Keratinocyte (primary cell): ENCODE measurements around the gene RNF4.

Experiments
- EZH2 ChIP-seq: IDR thresholded peaks from one replicate; pipeline ENCODE4 v1.6.1; 2012; ENCODE audit warnings: inconsistent platforms, mild to moderate bottlenecking, low read length, moderate library complexity
- TF ChIP-seq, protein P1 (sequence below), 3 experiments: IDR thresholded peaks in 1 of 3; conservative IDR thresholded peaks in 1 of 3; optimal IDR thresholded peaks in 1 of 3; 2 replicates in 2 of 3; 3 replicates in 1 of 3; pipeline versions ENCODE3 to v1.5.1; 2011; ENCODE audit warnings: low read length in 3 of 3, mild to moderate bottlenecking in 3 of 3, moderate library complexity in 2 of 3, control low read depth in 1 of 3, inconsistent platforms in 1 of 3; ENCODE audit not compliant: insufficient read depth in 2 of 3; ENCODE audit errors: extremely low read depth in 1 of 3

DNA sequence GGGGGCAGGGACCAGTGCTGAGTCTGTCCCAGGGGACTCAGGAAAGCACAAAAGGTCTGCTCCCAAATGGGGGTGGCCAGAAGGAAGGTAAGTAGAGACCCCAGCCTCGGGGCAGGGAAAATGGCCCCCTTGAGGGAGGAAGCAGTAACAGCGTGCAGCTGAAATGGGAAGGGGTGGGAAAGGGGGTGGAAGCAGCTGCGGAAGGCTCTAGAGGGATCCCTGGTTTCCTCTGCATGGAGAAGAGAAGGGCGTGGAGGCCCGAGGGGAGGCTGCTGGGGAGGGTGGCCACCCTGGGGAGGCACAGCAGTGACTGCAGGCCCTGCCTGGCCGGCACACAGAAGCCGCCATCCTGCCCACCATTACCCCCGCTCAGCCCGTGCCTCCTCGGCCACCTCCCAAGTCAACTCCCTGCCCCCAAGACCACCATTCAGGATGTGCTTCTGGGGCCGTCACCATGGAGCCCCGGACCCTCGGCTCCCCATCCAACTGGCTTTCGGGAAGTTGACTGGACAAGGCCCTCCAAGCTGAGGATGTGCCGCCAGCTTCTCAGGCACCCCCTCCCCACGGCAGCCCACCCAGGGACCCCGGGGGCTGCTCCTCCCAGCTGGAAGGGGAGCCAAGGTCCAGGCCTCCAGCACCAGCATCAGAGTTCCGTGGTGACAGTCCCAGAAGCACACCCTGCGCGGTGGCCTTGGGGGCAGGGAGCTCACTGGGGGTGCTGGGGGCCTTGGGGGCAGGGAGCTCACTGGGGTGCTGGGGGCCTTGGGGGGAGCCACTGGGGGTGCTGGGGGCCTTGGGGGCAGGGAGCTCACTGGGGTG lies 26.5 kb upstream of the RNF4 start:
- TF ChIP-seq, protein P1, sequence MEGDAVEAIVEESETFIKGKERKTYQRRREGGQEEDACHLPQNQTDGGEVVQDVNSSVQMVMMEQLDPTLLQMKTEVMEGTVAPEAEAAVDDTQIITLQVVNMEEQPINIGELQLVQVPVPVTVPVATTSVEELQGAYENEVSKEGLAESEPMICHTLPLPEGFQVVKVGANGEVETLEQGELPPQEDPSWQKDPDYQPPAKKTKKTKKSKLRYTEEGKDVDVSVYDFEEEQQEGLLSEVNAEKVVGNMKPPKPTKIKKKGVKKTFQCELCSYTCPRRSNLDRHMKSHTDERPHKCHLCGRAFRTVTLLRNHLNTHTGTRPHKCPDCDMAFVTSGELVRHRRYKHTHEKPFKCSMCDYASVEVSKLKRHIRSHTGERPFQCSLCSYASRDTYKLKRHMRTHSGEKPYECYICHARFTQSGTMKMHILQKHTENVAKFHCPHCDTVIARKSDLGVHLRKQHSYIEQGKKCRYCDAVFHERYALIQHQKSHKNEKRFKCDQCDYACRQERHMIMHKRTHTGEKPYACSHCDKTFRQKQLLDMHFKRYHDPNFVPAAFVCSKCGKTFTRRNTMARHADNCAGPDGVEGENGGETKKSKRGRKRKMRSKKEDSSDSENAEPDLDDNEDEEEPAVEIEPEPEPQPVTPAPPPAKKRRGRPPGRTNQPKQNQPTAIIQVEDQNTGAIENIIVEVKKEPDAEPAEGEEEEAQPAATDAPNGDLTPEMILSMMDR (optimal IDR thresholded peaks at IDR 0.05 in 1 of 3, IDR thresholded peaks at IDR 0.05 in 1 of 3, conservative IDR thresholded peaks at IDR 0.05 in 1 of 3; ENCODE audit: extremely low read depth in 1 of 3, insufficient read depth in 2 of 3, low read length in 3 of 3) = no peak
- no peak for TF ChIP-seq EZH2
